Measurements from ENCODE around the gene HCN2.

Gene HCN2

GRCh38 chr19:616747-617526 lies 27.3 kb downstream of the HCN2 start:
- no peak overlapping the region for H2BK120ac ChIP-seq (ENCODE audit: low read depth, low read length)
- no peak overlapping the region for H3K9ac ChIP-seq (ENCODE audit: low read depth, low read length, poor library complexity)
- no peak for DNase-seq (ENCODE audit: low spot score)
- no peaks in the 10 kb centered on the region for H3K4me1 ChIP-seq (ENCODE audit: control insufficient read depth in 2 of 2, insufficient read depth in 1 of 2, low read depth in 1 of 2, low read length in 2 of 2)
- H3K9me3 ChIP-seq (replicated peaks in 1 of 2; ENCODE audit: control insufficient read depth in 2 of 2, insufficient read depth in 1 of 2, low read depth in 1 of 2, low read length in 2 of 2), result peaks cover 0 to 2% of the 10 kb centered on the region in 2 donors
- H3K18ac ChIP-seq (ENCODE audit: low read length), result no peak overlapping the region
- no peaks in the 10 kb centered on the region for H3K79me1 ChIP-seq (ENCODE audit: low read depth, low read length)
- no peak overlapping the region for H4K91ac ChIP-seq (ENCODE audit: low read depth, low read length, poor library complexity)
- H3K23ac ChIP-seq (ENCODE audit: low read depth, low read length, poor library complexity), result no peak overlapping the region
- H3K4me3 ChIP-seq (ENCODE audit: low read length in 2 of 2), result no peak overlapping the region
- H2AFZ ChIP-seq (ENCODE audit: low read length), result no peak overlapping the region
- H3K14ac ChIP-seq (ENCODE audit: low read length), result no peak overlapping the region
- peaks cover 35 to 43% of the 10 kb centered on the region in 2 donors for H3K36me3 ChIP-seq (replicated peaks in 1 of 2; ENCODE audit: control insufficient read depth in 2 of 2, insufficient read depth in 2 of 2, low read length in 2 of 2)
- no peak overlapping the region for H3K27ac ChIP-seq (replicated peaks; ENCODE audit: low read length)
- no CpG with 5 or more reads among the region's 58 CpGs for WGBS, 2 donors (ENCODE audit: extremely low coverage in 2 of 2, insufficient read length in 2 of 2, insufficient replicate concordance in 1 of 2)
- no peak overlapping the region for H2BK5ac ChIP-seq (ENCODE audit: low read length)
- no peak overlapping the region for H2BK15ac ChIP-seq (ENCODE audit: low read length)
- no peaks in the 10 kb centered on the region for H3K27me3 ChIP-seq (ENCODE audit: control insufficient read depth in 3 of 3, insufficient read depth in 3 of 3, low read depth in 1 of 3, low read length in 3 of 3)
- H4K8ac ChIP-seq (ENCODE audit: low read depth, low read length), result no peak overlapping the region
- H3K4ac ChIP-seq (ENCODE audit: low read length), result no peak overlapping the region
- no peak overlapping the region for H2AK5ac ChIP-seq (ENCODE audit: low read depth, low read length)
- no peak overlapping the region for H2BK12ac ChIP-seq (ENCODE audit: low read length)
- no peak overlapping the region for H3K4me2 ChIP-seq (ENCODE audit: insufficient read depth, low read length, poor library complexity, severe bottlenecking)

- H3K4ac ChIP-seq (ENCODE audit: low read length), result no peak overlapping the region
- no peak overlapping the region for H3K23ac ChIP-seq (ENCODE audit: low read depth, low read length, poor library complexity)
- peaks cover 34 to 50% of the 10 kb centered on the region in 2 donors for H3K36me3 ChIP-seq (replicated peaks in 1 of 2; ENCODE audit: control insufficient read depth in 2 of 2, insufficient read depth in 2 of 2, low read length in 2 of 2)
- no peak overlapping the region for H3K9ac ChIP-seq (ENCODE audit: low read depth, low read length, poor library complexity)
- H3K18ac ChIP-seq (ENCODE audit: low read length), result no peak overlapping the region
- H2AK5ac ChIP-seq (ENCODE audit: low read depth, low read length), result no peak overlapping the region
- no peak overlapping the region for H2BK120ac ChIP-seq (ENCODE audit: low read depth, low read length)
- H3K79me1 ChIP-seq (ENCODE audit: low read depth, low read length), result no peaks in the 10 kb centered on the region
- no peak for DNase-seq (ENCODE audit: low spot score)
- H4K8ac ChIP-seq (ENCODE audit: low read depth, low read length), result no peak overlapping the region
- H3K27ac ChIP-seq (replicated peaks; ENCODE audit: low read length), result no peak overlapping the region
- no peak overlapping the region for H3K14ac ChIP-seq (ENCODE audit: low read length)
- H3K4me2 ChIP-seq (ENCODE audit: insufficient read depth, low read length, poor library complexity, severe bottlenecking), result no peak overlapping the region
- H2BK12ac ChIP-seq (ENCODE audit: low read length), result no peak overlapping the region
- no peak overlapping the region for H2BK15ac ChIP-seq (ENCODE audit: low read length)
- H2BK5ac ChIP-seq (ENCODE audit: low read length), result no peak overlapping the region
- H4K91ac ChIP-seq (ENCODE audit: low read depth, low read length, poor library complexity), result no peak overlapping the region
- no peak overlapping the region for H3K4me3 ChIP-seq (ENCODE audit: low read length in 2 of 2)
- no peaks in the 10 kb centered on the region for H3K4me1 ChIP-seq (ENCODE audit: control insufficient read depth in 2 of 2, insufficient read depth in 1 of 2, low read depth in 1 of 2, low read length in 2 of 2)
- H3K27me3 ChIP-seq (ENCODE audit: control insufficient read depth in 3 of 3, insufficient read depth in 3 of 3, low read depth in 1 of 3, low read length in 3 of 3), result no peaks in the 10 kb centered on the region
- peaks cover 0 to 2% of the 10 kb centered on the region in 2 donors for H3K9me3 ChIP-seq (replicated peaks in 1 of 2; ENCODE audit: control insufficient read depth in 2 of 2, insufficient read depth in 1 of 2, low read depth in 1 of 2, low read length in 2 of 2)
- no CpG with 5 or more reads among the region's 29 CpGs for WGBS, 2 donors (ENCODE audit: extremely low coverage in 2 of 2, insufficient read length in 2 of 2, insufficient replicate concordance in 1 of 2)
- no peak overlapping the region for H2AFZ ChIP-seq (ENCODE audit: low read length)
These were observed 28.0 kb downstream of the HCN2 start for GRCh38 chr19:617551-618246.

GRCh38 chr19:618247-618619 lies 28.6 kb downstream of the HCN2 start:
- H3K27ac ChIP-seq (replicated peaks; ENCODE audit: low read length), result no peak overlapping the region
- no peak overlapping the region for H2BK15ac ChIP-seq (ENCODE audit: low read length)
- WGBS, 2 donors (ENCODE audit: extremely low coverage in 2 of 2, insufficient read length in 2 of 2, insufficient replicate concordance in 1 of 2), result no CpG with 5 or more reads among the region's 19 CpGs
- no peak overlapping the region for H2BK5ac ChIP-seq (ENCODE audit: low read length)
- DNase-seq (ENCODE audit: low spot score), result no peak
- H2AK5ac ChIP-seq (ENCODE audit: low read depth, low read length), result no peak overlapping the region
- H3K9me3 ChIP-seq (replicated peaks in 1 of 2; ENCODE audit: control insufficient read depth in 2 of 2, insufficient read depth in 1 of 2, low read depth in 1 of 2, low read length in 2 of 2), result peaks cover 0 to 2% of the 10 kb centered on the region in 2 donors
- H3K4me3 ChIP-seq (ENCODE audit: low read length in 2 of 2), result no peak overlapping the region
- no peaks in the 10 kb centered on the region for H3K79me1 ChIP-seq (ENCODE audit: low read depth, low read length)
- H3K9ac ChIP-seq (ENCODE audit: low read depth, low read length, poor library complexity), result no peak overlapping the region
- no peak overlapping the region for H4K8ac ChIP-seq (ENCODE audit: low read depth, low read length)
- H2BK12ac ChIP-seq (ENCODE audit: low read length), result no peak overlapping the region
- peak overlapping the region; percentile 56 for H3K14ac ChIP-seq (ENCODE audit: low read length)
- H3K4me2 ChIP-seq (ENCODE audit: insufficient read depth, low read length, poor library complexity, severe bottlenecking), result no peak overlapping the region
- no peak overlapping the region for H4K91ac ChIP-seq (ENCODE audit: low read depth, low read length, poor library complexity)
- peaks cover 38 to 55% of the 10 kb centered on the region in 2 donors for H3K36me3 ChIP-seq (replicated peaks in 1 of 2; ENCODE audit: control insufficient read depth in 2 of 2, insufficient read depth in 2 of 2, low read length in 2 of 2)
- no peak overlapping the region for H3K18ac ChIP-seq (ENCODE audit: low read length)
- no peaks in the 10 kb centered on the region for H3K4me1 ChIP-seq (ENCODE audit: control insufficient read depth in 2 of 2, insufficient read depth in 1 of 2, low read depth in 1 of 2, low read length in 2 of 2)
- H2BK120ac ChIP-seq (ENCODE audit: low read depth, low read length), result no peak overlapping the region
- H3K23ac ChIP-seq (ENCODE audit: low read depth, low read length, poor library complexity), result no peak overlapping the region
- no peak overlapping the region for H2AFZ ChIP-seq (ENCODE audit: low read length)
- H3K27me3 ChIP-seq (ENCODE audit: control insufficient read depth in 3 of 3, insufficient read depth in 3 of 3, low read depth in 1 of 3, low read length in 3 of 3), result no peaks in the 10 kb centered on the region
- H3K4ac ChIP-seq (ENCODE audit: low read length), result no peak overlapping the region

GRCh38 chr19:618674-619285 lies 29.1 kb downstream of the HCN2 start:
- H2BK15ac ChIP-seq (ENCODE audit: low read length), result no peak overlapping the region
- WGBS, 2 donors (ENCODE audit: extremely low coverage in 2 of 2, insufficient read length in 2 of 2, insufficient replicate concordance in 1 of 2), result no CpG with 5 or more reads among the region's 27 CpGs

More at GRCh38 chr19:618674-619285, 29.1 kb downstream of the HCN2 start:
- no peak overlapping the region for H3K23ac ChIP-seq (ENCODE audit: low read depth, low read length, poor library complexity)
- no peak overlapping the region for H3K18ac ChIP-seq (ENCODE audit: low read length)
- H2BK12ac ChIP-seq (ENCODE audit: low read length), result no peak overlapping the region
- H3K27ac ChIP-seq (replicated peaks; ENCODE audit: low read length), result no peak overlapping the region
- peaks cover 0 to 4% of the 10 kb centered on the region in 2 donors for H3K4me1 ChIP-seq (ENCODE audit: control insufficient read depth in 2 of 2, insufficient read depth in 1 of 2, low read depth in 1 of 2, low read length in 2 of 2)
- no peak overlapping the region for H2AFZ ChIP-seq (ENCODE audit: low read length)
- H3K9me3 ChIP-seq (replicated peaks in 1 of 2; ENCODE audit: control insufficient read depth in 2 of 2, insufficient read depth in 1 of 2, low read depth in 1 of 2, low read length in 2 of 2), result peaks cover 0 to 2% of the 10 kb centered on the region in 2 donors
- no peak for DNase-seq (ENCODE audit: low spot score)
- no peak overlapping the region for H3K14ac ChIP-seq (ENCODE audit: low read length)
- H4K91ac ChIP-seq (ENCODE audit: low read depth, low read length, poor library complexity), result no peak overlapping the region
- no peak overlapping the region for H3K4me2 ChIP-seq (ENCODE audit: insufficient read depth, low read length, poor library complexity, severe bottlenecking)
- H3K27me3 ChIP-seq (ENCODE audit: control insufficient read depth in 3 of 3, insufficient read depth in 3 of 3, low read depth in 1 of 3, low read length in 3 of 3), result no peaks in the 10 kb centered on the region
- H3K4me3 ChIP-seq (ENCODE audit: low read length in 2 of 2), result no peak overlapping the region
- H2BK5ac ChIP-seq (ENCODE audit: low read length), result no peak overlapping the region
- peaks cover 41 to 60% of the 10 kb centered on the region in 2 donors for H3K36me3 ChIP-seq (replicated peaks in 1 of 2; ENCODE audit: control insufficient read depth in 2 of 2, insufficient read depth in 2 of 2, low read length in 2 of 2)
- no peak overlapping the region for H4K8ac ChIP-seq (ENCODE audit: low read depth, low read length)
- H3K9ac ChIP-seq (ENCODE audit: low read depth, low read length, poor library complexity), result no peak overlapping the region
- no peak overlapping the region for H3K4ac ChIP-seq (ENCODE audit: low read length)
- H2AK5ac ChIP-seq (ENCODE audit: low read depth, low read length), result no peak overlapping the region
- H2BK120ac ChIP-seq (ENCODE audit: low read depth, low read length), result no peak overlapping the region
- no peaks in the 10 kb centered on the region for H3K79me1 ChIP-seq (ENCODE audit: low read depth, low read length)
